Activated T-cell treated with anti-CD3 and anti-CD28 coated beads, Interleukin-2, amount 50 U/mL, for 4 hours (primary cell): ENCODE results near the gene GET4. TPM values are rescaled to one million over a fixed set of nuclear protein-coding genes. Genes with fewer than 3 reads are reported as not detected.

Experiments used
- total RNA-seq, 3 donors: library from RNA; stranded (reverse); gene quantifications; one replicate each; pipeline ENCODE4 v1.2.1, GENCODE V29; 2021

GET4 gene
- total RNA-seq, 3 donors from 2014 or later = 47.9 to 55.3 (median 52.1) TPM

Other genes with a start within 250 kb of the GET4 start
- 10 to 100 TPM; 52.3 to 69.3 (median 52.3) TPM for gene DNAAF5, start 149.9 kb upstream of the GET4 start, total RNA-seq
- 10 to 100 TPM; 38.8 to 58.6 (median 49.9) TPM for gene PRKAR1B, start 149.3 kb upstream of the GET4 start, total RNA-seq
- 10 to 100 TPM; 61.5 to 69.1 (median 63.0) TPM for gene SUN1, start 44.1 kb upstream of the GET4 start, total RNA-seq
- 10 to 100 TPM; 75.0 to 79.6 (median 79.5) TPM for gene ADAP1, start 78.1 kb downstream of the GET4 start, total RNA-seq
- gene COX19, start 99.0 kb downstream of the GET4 start, total RNA-seq = 10 to 100 TPM; 17.5 to 19.0 (median 18.9) TPM
- not detected for gene CYP2W1, start 106.6 kb downstream of the GET4 start, total RNA-seq
- gene GPR146, start 168.0 kb downstream of the GET4 start, total RNA-seq = under 1 TPM in 2 of 3 donors, not detected in 1; 0.21 to 0.52 TPM
- under 1 TPM; 0.08 to 0.11 (median 0.08) TPM for gene GPER1, start 211.6 kb downstream of the GET4 start, total RNA-seq